ENCODE data around the gene XPR1. TPM values are rescaled to one million over a fixed set of nuclear protein-coding genes. Genes with fewer than 3 reads are reported as not detected.

Gene XPR1
- total RNA-seq, 6 experiments from 2014 or later, result 25.0 to 44.7 (median 34.0) TPM

DNA sequence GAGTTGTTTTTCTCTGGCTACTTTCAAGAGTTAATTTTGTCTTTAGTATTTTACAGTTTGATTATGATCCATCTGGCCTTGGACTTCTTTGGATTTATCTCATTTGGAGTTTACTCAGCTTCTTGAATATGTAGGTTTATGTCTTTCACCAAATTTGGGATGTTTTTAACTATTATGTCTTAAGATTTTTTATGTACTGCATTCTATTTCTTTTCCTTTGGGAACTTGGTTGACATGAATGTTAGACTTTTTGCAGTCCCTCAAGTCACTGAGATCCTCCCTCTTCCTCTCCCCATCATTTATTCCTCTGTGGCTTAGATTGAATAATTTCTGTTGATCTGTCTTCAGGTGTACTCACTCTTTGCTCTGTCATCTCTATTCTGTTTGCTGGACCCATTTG lies 112.0 kb downstream of the XPR1 start:
- peaks cover 10% of the 10 kb centered on the region for H3K9me3 Mint-ChIP-seq
- no peak for DNase-seq
- no peaks in the 10 kb centered on the region for H3K27me3 Mint-ChIP-seq (ENCODE audit: insufficient read depth)
- TF ChIP-seq, protein P1, sequence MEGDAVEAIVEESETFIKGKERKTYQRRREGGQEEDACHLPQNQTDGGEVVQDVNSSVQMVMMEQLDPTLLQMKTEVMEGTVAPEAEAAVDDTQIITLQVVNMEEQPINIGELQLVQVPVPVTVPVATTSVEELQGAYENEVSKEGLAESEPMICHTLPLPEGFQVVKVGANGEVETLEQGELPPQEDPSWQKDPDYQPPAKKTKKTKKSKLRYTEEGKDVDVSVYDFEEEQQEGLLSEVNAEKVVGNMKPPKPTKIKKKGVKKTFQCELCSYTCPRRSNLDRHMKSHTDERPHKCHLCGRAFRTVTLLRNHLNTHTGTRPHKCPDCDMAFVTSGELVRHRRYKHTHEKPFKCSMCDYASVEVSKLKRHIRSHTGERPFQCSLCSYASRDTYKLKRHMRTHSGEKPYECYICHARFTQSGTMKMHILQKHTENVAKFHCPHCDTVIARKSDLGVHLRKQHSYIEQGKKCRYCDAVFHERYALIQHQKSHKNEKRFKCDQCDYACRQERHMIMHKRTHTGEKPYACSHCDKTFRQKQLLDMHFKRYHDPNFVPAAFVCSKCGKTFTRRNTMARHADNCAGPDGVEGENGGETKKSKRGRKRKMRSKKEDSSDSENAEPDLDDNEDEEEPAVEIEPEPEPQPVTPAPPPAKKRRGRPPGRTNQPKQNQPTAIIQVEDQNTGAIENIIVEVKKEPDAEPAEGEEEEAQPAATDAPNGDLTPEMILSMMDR (IDR thresholded peaks at IDR 0.05), result no peak
- H3K4me1 Mint-ChIP-seq (ENCODE audit: low read depth), result no peaks in the 10 kb centered on the region
- peaks cover 18% of the 10 kb centered on the region for H3K36me3 Mint-ChIP-seq (ENCODE audit: low read depth)
- no peak overlapping the region for H3K27ac Mint-ChIP-seq
- no peak overlapping the region for H3K4me3 Mint-ChIP-seq

DNA sequence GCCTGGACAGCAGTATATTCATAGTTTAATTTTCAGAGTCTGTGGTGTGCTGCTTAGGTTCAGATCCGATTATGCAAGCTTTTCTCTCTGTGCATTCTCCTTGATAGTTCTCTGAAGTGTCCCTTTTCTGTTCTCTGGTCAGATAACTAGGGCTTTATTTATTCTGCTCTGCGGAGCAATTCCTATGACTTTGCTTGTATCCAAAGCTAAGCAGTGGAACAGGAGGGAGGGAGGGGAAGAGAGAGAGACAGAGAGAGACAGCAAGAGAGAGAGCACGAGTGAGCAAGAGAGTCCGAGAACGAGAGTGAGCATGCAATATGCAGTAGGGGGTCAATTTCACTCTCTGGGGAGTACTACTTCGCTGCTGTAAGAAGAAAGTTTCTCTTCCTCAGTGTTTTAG lies 113.3 kb downstream of the XPR1 start:
- Mint-ChIP-seq H3K27me3 (ENCODE audit: insufficient read depth) (no peaks in the 10 kb centered on the region), H3K36me3 (ENCODE audit: low read depth) (peaks cover 18% of the 10 kb centered on the region), H3K4me3 (no peak overlapping the region; the same call in 1 of the 2 replicates), H3K9me3 (peaks cover 10% of the 10 kb centered on the region), H3K4me1 (ENCODE audit: low read depth) (no peaks in the 10 kb centered on the region), H3K27ac (no peak overlapping the region)
- no peak for DNase-seq
- TF ChIP-seq, protein P1 (IDR thresholded peaks at IDR 0.05), result no peak

DNA sequence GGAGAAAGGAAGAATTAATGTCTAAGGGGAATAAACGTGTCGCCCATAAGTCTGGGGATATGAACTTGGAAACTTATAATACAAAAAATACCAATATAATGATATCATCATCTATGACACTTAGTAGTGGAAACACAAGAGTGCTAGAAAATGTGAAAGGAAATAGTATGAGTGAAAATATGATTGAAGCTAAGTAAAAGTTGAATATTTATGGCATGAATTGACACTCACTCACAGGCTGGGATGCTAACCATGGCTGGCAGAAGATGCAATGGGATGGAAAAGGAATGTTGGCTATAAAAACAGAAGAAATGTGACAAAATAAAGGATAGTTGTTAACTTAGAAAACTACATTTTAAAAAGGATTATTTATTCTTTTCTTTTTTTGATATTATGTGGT lies 120.1 kb downstream of the XPR1 start:
- H3K27ac Mint-ChIP-seq, result peak overlapping the region; percentile 33
- H3K4me3 Mint-ChIP-seq, result no peak overlapping the region
- H3K36me3 Mint-ChIP-seq (ENCODE audit: low read depth), result no peaks in the 10 kb centered on the region
- peaks cover 13% of the 10 kb centered on the region for H3K4me1 Mint-ChIP-seq (ENCODE audit: low read depth)
- no peaks in the 10 kb centered on the region for H3K9me3 Mint-ChIP-seq
- H3K27me3 Mint-ChIP-seq (ENCODE audit: insufficient read depth), result no peaks in the 10 kb centered on the region
- TF ChIP-seq, protein P1 (IDR thresholded peaks at IDR 0.05), result no peak
- DNase-seq, result no peak

DNA sequence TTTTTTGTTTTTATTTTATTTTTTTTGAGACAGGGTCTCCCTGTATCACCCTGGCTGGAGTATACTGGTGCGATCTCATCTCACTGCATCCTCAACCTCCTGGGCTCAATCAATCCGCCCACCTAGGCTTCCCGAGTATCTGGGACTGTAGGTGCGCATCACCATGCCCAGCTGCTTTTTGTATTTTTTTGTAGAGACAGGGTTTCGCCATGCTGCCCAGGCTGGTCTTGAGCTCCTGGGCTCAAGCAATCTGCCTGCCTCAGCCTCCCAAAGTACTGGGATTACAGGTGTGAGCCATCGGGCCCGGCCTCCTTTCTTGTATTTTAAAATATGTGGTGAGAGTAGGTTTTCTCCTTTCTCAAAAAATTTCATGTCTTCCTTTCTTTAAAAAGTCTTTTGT lies 122.6 kb downstream of the XPR1 start:
- Mint-ChIP-seq H3K36me3 (ENCODE audit: low read depth) (no peaks in the 10 kb centered on the region), H3K4me3 (no peak overlapping the region), H3K27me3 (ENCODE audit: insufficient read depth) (no peaks in the 10 kb centered on the region), H3K27ac (no peak overlapping the region), H3K4me1 (ENCODE audit: low read depth) (peaks cover 13% of the 10 kb centered on the region), H3K9me3 (no peaks in the 10 kb centered on the region)
- no peak for DNase-seq
- TF ChIP-seq, protein P1 (IDR thresholded peaks at IDR 0.05), result no peak

DNA sequence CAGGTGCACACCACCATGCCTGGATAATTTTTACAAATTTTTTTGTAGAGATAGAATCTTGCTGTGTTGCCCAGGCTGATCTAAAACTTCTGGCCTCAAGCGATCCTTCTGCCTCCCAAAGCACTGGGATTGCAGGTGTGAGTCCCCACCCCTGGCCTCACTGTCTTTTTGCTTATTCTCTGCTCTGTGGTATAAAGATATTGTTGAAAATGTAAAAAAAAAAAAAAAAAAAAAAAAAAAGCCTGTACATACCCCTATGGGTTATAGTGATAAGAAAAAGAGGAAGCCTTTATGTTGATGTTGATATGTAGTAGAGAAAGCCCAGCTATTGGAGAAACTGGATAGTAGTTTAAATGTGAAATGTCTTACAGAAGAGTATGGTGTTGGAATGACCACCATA lies 125.8 kb downstream of the XPR1 start:
- Mint-ChIP-seq H3K36me3 (ENCODE audit: low read depth) (no peaks in the 10 kb centered on the region; the same call in 1 of the 2 replicates), H3K4me1 (ENCODE audit: low read depth) (peaks cover under 1% of the 10 kb centered on the region; the same call in 1 of the 2 replicates), H3K27me3 (ENCODE audit: insufficient read depth) (no peaks in the 10 kb centered on the region), H3K9me3 (no peaks in the 10 kb centered on the region), H3K27ac (no peak overlapping the region), H3K4me3 (no peak overlapping the region)
- TF ChIP-seq, protein P1 (IDR thresholded peaks at IDR 0.05), result no peak
- no peak for DNase-seq

DNA sequence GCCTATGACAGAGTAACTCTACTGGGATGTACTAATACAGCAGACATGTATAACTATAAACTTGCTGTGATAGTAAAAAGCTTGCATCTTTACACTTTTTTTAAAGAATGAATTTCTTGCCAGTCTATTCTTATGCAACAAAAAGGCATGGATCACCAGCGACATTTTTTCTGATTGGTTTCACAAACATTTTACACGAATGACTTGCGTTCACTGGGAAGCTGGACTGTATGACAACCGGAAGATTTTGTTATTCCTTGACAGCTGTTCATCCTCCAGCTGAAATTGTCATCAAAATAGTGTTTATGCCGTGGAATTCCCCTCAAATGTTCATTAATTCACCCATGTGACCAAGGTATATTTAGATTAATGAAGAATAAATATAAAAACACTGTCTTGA lies 131.0 kb downstream of the XPR1 start:
- Mint-ChIP-seq H3K4me3 (no peak overlapping the region), H3K4me1 (ENCODE audit: low read depth) (peaks cover 7% of the 10 kb centered on the region), H3K27ac (no peak overlapping the region), H3K36me3 (ENCODE audit: low read depth) (no peaks in the 10 kb centered on the region; the same call in 1 of the 2 replicates), H3K9me3 (no peaks in the 10 kb centered on the region), H3K27me3 (ENCODE audit: insufficient read depth) (no peaks in the 10 kb centered on the region)
- DNase-seq, result no peak
- TF ChIP-seq, protein P1 (IDR thresholded peaks at IDR 0.05), result no peak

Data from HFFc6 (cell line).